Naive thymus-derived CD4-positive, alpha-beta T cell (primary cell): ENCODE results near the gene BCAS4. TPM values are rescaled to one million over a fixed set of nuclear protein-coding genes. Genes with fewer than 3 reads are reported as not detected.

Experiments used
- ATAC-seq: fragments of 150-1000 bp; cut with Tn5 transposase; 2 replicates; pipeline ENCODE4 v1.10.0; 2021; ENCODE audit warnings: mild to moderate bottlenecking, moderate library complexity
- CTCF ChIA-PET: fragments of 350-600 bp; sonication (Branson Sonifier 250); formaldehyde crosslinking; loops from one replicate; lab custom pipeline; 2021; ENCODE audit warnings: antibody characterized with exemption; lab: Charles Lee
- POLR2A ChIA-PET: fragments of 350-600 bp; sonication (Branson Sonifier 250); formaldehyde crosslinking; loops from one replicate; lab custom pipeline; 2021; ENCODE audit warnings: antibody characterized with exemption, inconsistent platforms; lab: Charles Lee
- DNase-seq, 9 donors: peaks; one replicate each; pipeline versions ENCODE4 v3.0.0 to v3.0.0-alpha.2; 2020 to 2022; ENCODE audit warnings: mixed read lengths in 1 of 9
- H3K27ac ChIP-seq: one replicate; pipeline ENCODE4 v1.7.0; 2013; ENCODE audit warnings: mild to moderate bottlenecking, low read depth, low read length, moderate library complexity
- H3K27me3 ChIP-seq, 2 donors: one replicate each; pipeline ENCODE4 v1.7.0; 2013; ENCODE audit warnings: low read length in 2 of 2, mild to moderate bottlenecking in 2 of 2, moderate library complexity in 2 of 2; ENCODE audit not compliant: control insufficient read depth in 2 of 2, insufficient read depth in 2 of 2
- H3K36me3 ChIP-seq, 3 experiments: 1 replicate in 2 of 3; 2 replicates in 1 of 3; pipeline ENCODE4 v1.7.0; 2013; ENCODE audit warnings: low read length in 3 of 3, mild to moderate bottlenecking in 3 of 3, moderate library complexity in 1 of 3; ENCODE audit not compliant: insufficient read depth in 3 of 3, control insufficient read depth in 2 of 3
- H3K4me1 ChIP-seq, 2 donors: one replicate each; pipeline ENCODE4 v1.7.0; 2013; ENCODE audit warnings: low read length in 2 of 2, mild to moderate bottlenecking in 2 of 2, moderate library complexity in 1 of 2; ENCODE audit not compliant: control insufficient read depth in 2 of 2, insufficient read depth in 2 of 2
- H3K4me3 ChIP-seq: 2 replicates; pipeline ENCODE4 v1.7.0; 2013; ENCODE audit warnings: mild to moderate bottlenecking, low read length
- H3K9me3 ChIP-seq, 3 experiments: 1 replicate in 2 of 3; 2 replicates in 1 of 3; pipeline ENCODE4 v1.7.0; 2013; ENCODE audit warnings: low read length in 3 of 3; ENCODE audit not compliant: control insufficient read depth in 2 of 3
- H3K27ac Mint-ChIP-seq, 9 donors: one replicate each; pipeline ENCODE4 v1.8.0; 2020 to 2022; ENCODE audit warnings: mixed read lengths in 9 of 9, mild to moderate bottlenecking in 8 of 9, moderate library complexity in 5 of 9, inconsistent platforms in 2 of 9
- H3K27me3 Mint-ChIP-seq, 5 donors: one replicate each; pipeline ENCODE4 v1.8.0; 2021 to 2022; ENCODE audit warnings: mixed read lengths in 5 of 5, mild to moderate bottlenecking in 1 of 5
- H3K36me3 Mint-ChIP-seq, 5 donors: one replicate each; pipeline ENCODE4 v1.8.0; 2020 to 2022; ENCODE audit warnings: mixed read lengths in 5 of 5, mild to moderate bottlenecking in 3 of 5, inconsistent platforms in 1 of 5
- H3K4me1 Mint-ChIP-seq, 7 donors: one replicate each; pipeline ENCODE4 v1.8.0; 2020 to 2022; ENCODE audit warnings: mixed read lengths in 7 of 7, mild to moderate bottlenecking in 3 of 7, inconsistent platforms in 1 of 7
- H3K4me3 Mint-ChIP-seq, 10 donors: one replicate each; pipeline ENCODE4 v1.8.0; 2020 to 2022; ENCODE audit warnings: mild to moderate bottlenecking in 10 of 10, mixed read lengths in 10 of 10, moderate library complexity in 6 of 10, inconsistent platforms in 2 of 10
- H3K9me3 Mint-ChIP-seq, 11 donors: one replicate each; pipeline ENCODE4 v1.8.0; 2020 to 2022; ENCODE audit warnings: mixed read lengths in 11 of 11, mild to moderate bottlenecking in 4 of 11, inconsistent platforms in 1 of 11, moderate library complexity in 1 of 11
- intact Hi-C, 2 donors: fragments of 100-400 bp; cut with micrococcal nuclease; formaldehyde crosslinking; loops; one replicate each; pipeline ENCODE4 v1.15.1; 2023
- polyA plus RNA-seq, 2 donors: library from polyadenylated mRNA; unstranded; fragments of 300-500 nt; fragmentation: Illumina TruSeq; gene quantifications; one replicate each; pipeline ENCODE4 v1.2.3, GENCODE V29; 2021
- total RNA-seq, 6 experiments: library from RNA in 5 of 6; stranded (reverse) in 5 of 6; gene quantifications; 1 replicate in 5 of 6; 2 replicates in 1 of 6; pipeline ENCODE4 v1.2.3 and lab custom pipeline; 2021 to 2026

BCAS4 gene
- total and polyA plus RNA-seq, 7 experiments from 2014 or later, result 5.5 to 54.0 (median 24.1) TPM

DNA sequence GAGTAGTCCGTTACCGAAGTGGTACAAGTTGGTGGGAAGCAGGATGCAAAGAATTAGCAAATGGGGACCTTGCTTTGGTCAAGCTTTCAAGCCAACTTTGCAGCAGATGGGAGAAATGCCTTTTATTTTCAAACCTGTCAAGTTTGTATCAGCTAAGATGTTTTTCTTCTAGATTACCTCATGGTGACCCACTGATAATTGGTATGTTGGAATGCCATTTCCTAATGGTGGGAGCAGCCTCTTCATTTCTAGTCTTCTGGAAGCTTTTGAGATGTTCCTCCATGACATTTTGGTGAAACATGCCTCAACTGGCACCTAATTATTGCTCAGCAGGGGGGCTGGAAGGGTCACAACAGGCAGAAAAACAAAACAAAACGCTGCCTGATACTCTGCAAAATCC, 92.7 kb downstream of the BCAS4 start:
- Mint-ChIP-seq H3K36me3 (peaks cover 11 to 50% (median 17%) of the 10 kb centered on the region in 5 donors), H3K4me1 (peaks cover 0 to 9% (median 4%) of the 10 kb centered on the region in 7 donors), H3K4me3 (no peak overlapping the region), H3K27ac (no peak overlapping the region), H3K27me3 (no peaks in the 10 kb centered on the region), H3K9me3 (peaks cover 0 to 4% (median 0%) of the 10 kb centered on the region in 11 donors)
- POLR2A ChIA-PET, result no interaction called here
- H3K36me3 ChIP-seq, result peaks cover 0 to 47% (median 9%) of the 10 kb centered on the region in 3 experiments
- H3K27me3 ChIP-seq, result no peaks in the 10 kb centered on the region
- DNase-seq, result no peak
- H3K4me3 ChIP-seq, result no peak overlapping the region
- H3K9me3 ChIP-seq, result no peaks in the 10 kb centered on the region
- intact Hi-C loops, result no loop called here
- H3K4me1 ChIP-seq, result no peaks in the 10 kb centered on the region
- CTCF ChIA-PET, result no interaction called here
- no peak overlapping the region for H3K27ac ChIP-seq
- ATAC-seq, result no peak

- ChIA-PET POLR2A (interaction anchor here (0.7 to 1.2 kb wide), 3 partner anchors 30 to 72 kb away, joined by 3 read pairs; no protein-coding TSS in a partner anchor), CTCF (interaction anchor here (0.8 to 1.4 kb wide), 2 partner anchors 38 to 97 kb away, joined by 3 to 4 read pairs; partner anchors contain the start of gene BCAS4)
- no peaks in the 10 kb centered on the region for H3K9me3 ChIP-seq
- peaks cover 5 to 62% (median 9%) of the 10 kb centered on the region in 3 experiments for H3K36me3 ChIP-seq
- H3K4me1 Mint-ChIP-seq, result peaks cover 0 to 11% (median 4%) of the 10 kb centered on the region in 7 donors
- peak overlapping the region in 1 of 9 donors; percentile 22 for H3K27ac Mint-ChIP-seq
- no peak overlapping the region for H3K27ac ChIP-seq
- H3K27me3 Mint-ChIP-seq, result no peaks in the 10 kb centered on the region
- peaks cover 21 to 59% (median 27%) of the 10 kb centered on the region in 5 donors for H3K36me3 Mint-ChIP-seq
- no peak overlapping the region for H3K4me3 ChIP-seq
- H3K4me1 ChIP-seq, result no peaks in the 10 kb centered on the region
- intact Hi-C loops, result no loop called here
- H3K27me3 ChIP-seq, result no peaks in the 10 kb centered on the region
- ATAC-seq (no peak), DNase-seq (no peak)
- H3K4me3 Mint-ChIP-seq, result no peak overlapping the region
- no peaks in the 10 kb centered on the region for H3K9me3 Mint-ChIP-seq
Observed at GRCh38 chr20:50891138-50891537, 96.3 kb downstream of the BCAS4 start.

- H3K4me1 Mint-ChIP-seq, result peaks cover 0 to 13% (median 4%) of the 10 kb centered on the region in 7 donors
- Histone ChIP-seq H3K27ac (no peak overlapping the region), H3K27me3 (no peaks in the 10 kb centered on the region), H3K9me3 (no peaks in the 10 kb centered on the region), H3K36me3 (peaks cover 5 to 62% (median 9%) of the 10 kb centered on the region in 3 experiments), H3K4me3 (no peak overlapping the region), H3K4me1 (no peaks in the 10 kb centered on the region)
- ChIA-PET POLR2A (no interaction called here), CTCF (no interaction called here)
- intact Hi-C loops, result no loop called here
- no peaks in the 10 kb centered on the region for H3K9me3 Mint-ChIP-seq
- H3K4me3 Mint-ChIP-seq, result no peak overlapping the region
- H3K27me3 Mint-ChIP-seq, result no peaks in the 10 kb centered on the region
- no peak for ATAC-seq
- peak overlapping the region in 3 of 9 donors; percentile 22 to 36 (median 28) for H3K27ac Mint-ChIP-seq
- DNase-seq, result no peak
- peaks cover 21 to 60% (median 30%) of the 10 kb centered on the region in 5 donors for H3K36me3 Mint-ChIP-seq
Observed at GRCh38 chr20:50892394-50892793, 97.5 kb downstream of the BCAS4 start.

DNA sequence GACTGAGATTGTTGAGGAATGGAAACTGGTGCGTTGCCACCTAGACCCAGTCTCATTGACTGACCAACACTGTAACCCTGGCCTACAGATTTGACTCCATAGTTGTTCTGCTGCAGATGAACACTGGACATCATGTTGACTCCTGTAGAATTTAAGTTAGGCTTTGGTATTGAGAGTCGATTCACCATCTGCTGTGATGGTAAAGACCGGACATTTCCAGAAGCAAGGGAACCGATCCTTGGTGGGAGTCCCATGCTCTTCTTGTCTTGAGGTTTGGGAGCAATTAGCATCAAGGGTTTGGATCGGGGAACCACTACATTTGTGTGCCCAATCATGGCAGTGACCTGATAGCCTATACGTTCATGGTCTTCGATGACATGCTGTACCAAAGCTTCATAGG, 98.8 kb downstream of the BCAS4 start:
- no peak overlapping the region for H3K27ac ChIP-seq
- DNase-seq (no peak), ATAC-seq (no peak)
- peaks cover 5 to 64% (median 9%) of the 10 kb centered on the region in 3 experiments for H3K36me3 ChIP-seq
- Mint-ChIP-seq H3K4me3 (no peak overlapping the region), H3K4me1 (peaks cover 0 to 13% (median 4%) of the 10 kb centered on the region in 7 donors), H3K9me3 (no peaks in the 10 kb centered on the region), H3K27me3 (no peaks in the 10 kb centered on the region), H3K27ac (peak overlapping the region in 2 of 9 donors; percentile 7 to 10), H3K36me3 (peaks cover 21 to 63% (median 35%) of the 10 kb centered on the region in 5 donors)
- H3K9me3 ChIP-seq, result no peaks in the 10 kb centered on the region
- no peaks in the 10 kb centered on the region for H3K27me3 ChIP-seq
- no peaks in the 10 kb centered on the region for H3K4me1 ChIP-seq
- POLR2A ChIA-PET, result no interaction called here
- CTCF ChIA-PET, result no interaction called here
- no peak overlapping the region for H3K4me3 ChIP-seq
- intact Hi-C loops, result no loop called here

DNA sequence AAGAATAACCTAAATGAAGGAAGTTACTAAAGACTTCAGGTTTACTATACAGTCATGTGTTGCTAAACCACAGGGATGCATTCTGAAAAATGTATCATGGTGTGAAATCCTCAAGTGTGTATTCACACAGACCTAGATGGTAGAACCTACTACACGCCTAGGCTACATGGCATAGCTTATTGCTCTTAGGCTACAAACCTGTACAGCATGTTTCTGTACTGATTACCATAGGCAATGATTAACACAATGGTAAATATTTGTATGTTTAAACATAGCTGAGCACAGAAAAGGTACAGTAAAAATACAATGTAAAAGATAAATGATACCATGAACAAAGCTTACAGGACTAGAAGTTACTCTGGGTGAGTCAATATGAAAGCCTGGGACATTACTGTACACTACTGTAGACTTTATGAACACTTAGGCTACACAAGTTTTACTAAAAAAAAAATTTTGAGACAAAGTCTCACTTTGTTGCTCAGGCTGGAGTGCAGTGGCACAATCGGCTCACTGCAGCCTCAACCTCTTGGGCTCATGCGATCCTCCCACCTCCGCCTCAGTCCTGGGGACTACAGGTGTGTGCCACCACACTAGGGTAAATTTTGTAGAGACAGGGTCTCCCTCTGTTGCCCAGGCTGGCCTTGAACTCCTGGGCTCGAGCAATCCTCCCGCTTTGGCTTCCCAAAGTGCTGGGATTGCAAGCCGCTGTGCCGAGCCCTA, 100.4 kb downstream of the BCAS4 start:
- intact Hi-C loops, result no loop called here
- peaks cover 0 to 13% (median 4%) of the 10 kb centered on the region in 7 donors for H3K4me1 Mint-ChIP-seq
- H3K4me3 ChIP-seq, result no peak overlapping the region
- no peaks in the 10 kb centered on the region for H3K4me1 ChIP-seq
- ChIA-PET POLR2A (interaction anchor here (0.6 to 1.0 kb wide), 4 partner anchors 14 to 992 kb away, joined by 3 to 9 read pairs (median 3); no protein-coding TSS in a partner anchor), CTCF (no interaction called here)
- H3K27ac ChIP-seq, result no peak overlapping the region
- DNase-seq (no peak), ATAC-seq (no peak)
- H3K9me3 ChIP-seq, result no peaks in the 10 kb centered on the region
- peaks cover 9 to 67% (median 10%) of the 10 kb centered on the region in 3 experiments for H3K36me3 ChIP-seq
- H3K36me3 Mint-ChIP-seq, result peaks cover 21 to 56% (median 36%) of the 10 kb centered on the region in 5 donors
- no peaks in the 10 kb centered on the region for H3K27me3 Mint-ChIP-seq
- no peak overlapping the region for H3K4me3 Mint-ChIP-seq
- no peaks in the 10 kb centered on the region for H3K27me3 ChIP-seq
- H3K27ac Mint-ChIP-seq, result peak overlapping the region in 3 of 9 donors; percentile 6 to 30 (median 9)
- H3K9me3 Mint-ChIP-seq, result no peaks in the 10 kb centered on the region

DNA sequence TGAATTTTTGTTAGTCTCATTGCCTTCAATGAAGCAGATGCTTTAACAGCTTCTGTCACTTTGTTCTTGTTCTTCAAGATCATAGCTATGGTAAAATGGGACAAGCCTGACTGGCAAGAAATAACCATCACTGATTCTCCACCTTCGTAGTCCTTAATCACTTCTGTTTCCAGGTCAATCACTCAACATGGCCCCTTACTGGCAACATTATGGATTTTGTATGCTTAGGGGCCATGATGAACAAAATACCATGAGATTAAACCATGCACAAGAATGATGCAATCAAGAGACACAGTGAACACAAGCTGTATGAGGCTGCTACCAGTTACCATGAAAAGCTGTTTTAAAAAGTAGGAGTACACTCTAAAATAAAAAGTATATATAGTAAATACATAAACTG, 103.6 kb downstream of the BCAS4 start:
- Histone ChIP-seq H3K9me3 (no peaks in the 10 kb centered on the region), H3K27ac (no peak overlapping the region), H3K4me1 (no peaks in the 10 kb centered on the region), H3K4me3 (no peak overlapping the region), H3K27me3 (no peaks in the 10 kb centered on the region), H3K36me3 (peaks cover 0 to 66% (median 9%) of the 10 kb centered on the region in 3 experiments)
- DNase-seq (no peak), ATAC-seq (no peak)
- Mint-ChIP-seq H3K27ac (peak overlapping the region in 1 of 9 donors; percentile 52), H3K36me3 (peaks cover 4 to 34% (median 25%) of the 10 kb centered on the region in 5 donors), H3K4me3 (no peak overlapping the region), H3K27me3 (no peaks in the 10 kb centered on the region), H3K9me3 (no peaks in the 10 kb centered on the region), H3K4me1 (peaks cover 6 to 24% (median 18%) of the 10 kb centered on the region in 7 donors)
- ChIA-PET CTCF (interaction anchor here (0.6 kb wide), 1 partner anchor 177 kb away, joined by 3 read pairs; no protein-coding TSS in a partner anchor), POLR2A (interaction anchor here (0.6 to 1.6 kb wide), 2 partner anchors 9 to 42 kb away, joined by 3 to 7 read pairs; no protein-coding TSS in a partner anchor)
- intact Hi-C loops, result no loop called here
